Sigmoid colon (tissue), 7 donors: ENCODE results near the gene OCIAD1. TPM values are rescaled to one million over a fixed set of nuclear protein-coding genes. Genes with fewer than 3 reads are reported as not detected.
"Not testable (repeated sequence)": the region's sequence is repeated elsewhere in the genome, so short reads cannot be mapped to it uniquely, and the experiment has no call there.

Experiments used
- DNase-seq: peaks from one replicate; pipeline ENCODE4 v3.0.0-alpha.2; 2019
- H3K27ac ChIP-seq, 4 donors: fragments of 200-600 bp; sonication (generic); one replicate each; pipeline ENCODE4 v1.5.1; 2016 to 2019; ENCODE audit warnings: mild to moderate bottlenecking in 1 of 4
- H3K27me3 ChIP-seq, 3 donors: fragments of 200-600 bp; sonication (generic); one replicate each; pipeline ENCODE4 v1.5.1; 2019; ENCODE audit warnings: mild to moderate bottlenecking in 1 of 3
- H3K36me3 ChIP-seq, 4 donors: fragments of 200-600 bp; sonication (generic); one replicate each; pipeline ENCODE4 v1.5.1; 2016 to 2019
- H3K4me1 ChIP-seq, 4 donors: fragments of 200-600 bp; sonication (generic); one replicate each; pipeline ENCODE4 v1.5.1; 2017 to 2019
- H3K4me3 ChIP-seq, 4 donors: fragments of 200-600 bp; sonication (generic); one replicate each; pipeline ENCODE4 v1.5.1; 2017 to 2019; ENCODE audit warnings: mild to moderate bottlenecking in 2 of 4, moderate library complexity in 1 of 4
- H3K9me3 ChIP-seq, 4 donors: fragments of 200-600 bp in 3 of 4; sonication (generic) in 3 of 4; one replicate each; pipeline versions ENCODE4 v1.5.1 to v1.6.1; 2013 to 2019
- EP300 ChIP-seq, 4 donors: sonication (generic); formaldehyde crosslinking; IDR thresholded peaks; one replicate each; pipeline ENCODE4 v1.6.1; 2017; ENCODE audit warnings: antibody characterized with exemption in 4 of 4
- POLR2A ChIP-seq, 2 donors: fragments of 450-650 bp; IDR thresholded peaks; one replicate each; pipeline ENCODE4 v1.6.1; 2016; ENCODE audit warnings: antibody characterized with exemption in 2 of 2, mild to moderate bottlenecking in 2 of 2, moderate library complexity in 2 of 2
- POLR2AphosphoS5 ChIP-seq, 4 donors: sonication (generic); formaldehyde crosslinking; IDR thresholded peaks; one replicate each; pipeline ENCODE4 v1.6.1; 2017; ENCODE audit warnings: antibody characterized with exemption in 4 of 4
- WGBS, 2 donors: extraction: QIAGEN DNeasy Blood & Tissue Kit; methylation state at CpG; one replicate each; pipeline ENCODE4 v1.1.7; 2013; 5-methylcytosine and 5-hydroxymethylcytosine counted together
- intact Hi-C: fragments of 100-400 bp; cut with DNase I; formaldehyde crosslinking; loops from one replicate; pipeline ENCODE4 v1.15.1; 2023
- polyA plus RNA-seq, 3 donors: library from polyadenylated mRNA; stranded (reverse); fragments of 200-250 nt; gene quantifications; one replicate each; pipeline ENCODE4 v1.2.3, GENCODE V29; 2013
- total RNA-seq, 4 donors: library from RNA; depleted of rRNA; stranded (reverse); fragments of >200 nt; gene quantifications; one replicate each; pipeline ENCODE4 v1.1.0, GENCODE V29; 2016
- TF ChIP-seq, protein P1 (sequence below), 4 experiments: fragments of 450-650 bp in 3 of 4; fragments of 200-600 bp in 1 of 4; IDR thresholded peaks; one replicate each; pipeline ENCODE4 v1.5.1; 2016 to 2019; ENCODE audit warnings: antibody characterized with exemption in 4 of 4, mild to moderate bottlenecking in 3 of 4, moderate library complexity in 2 of 4
- donor health status: healthy with polysubstance abuse.
- donor health status: Bipolar disorder and iron deficiency.
- donor health status: healthy.

OCIAD1 gene
- total and polyA plus RNA-seq, 7 donors = 51.7 to 133 (median 100) TPM

DNA sequence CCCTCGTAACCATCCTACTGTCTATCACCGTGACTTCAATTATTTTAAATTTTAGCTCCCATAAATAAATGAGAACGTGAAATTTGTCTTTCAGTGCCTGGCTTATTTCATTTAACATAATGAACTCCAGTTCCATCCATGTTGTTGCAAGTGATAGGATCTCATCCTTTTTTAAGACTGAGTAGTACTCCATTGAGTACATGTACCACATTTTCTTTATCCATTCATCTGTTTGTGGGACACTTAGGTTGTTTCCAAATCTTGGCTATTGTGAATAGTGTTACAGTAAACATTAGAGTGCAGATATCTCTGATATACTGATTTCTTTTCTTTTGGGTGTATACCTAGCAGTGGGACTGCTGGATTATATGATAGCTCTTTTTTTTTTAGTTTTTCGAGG lies 32.8 kb downstream of the OCIAD1 start:
- no peak for DNase-seq
- TF ChIP-seq EP300 (IDR thresholded peaks at IDR 0.05) = no peak
- no peak for TF ChIP-seq POLR2A (IDR thresholded peaks at IDR 0.05)
- TF ChIP-seq, protein P1, sequence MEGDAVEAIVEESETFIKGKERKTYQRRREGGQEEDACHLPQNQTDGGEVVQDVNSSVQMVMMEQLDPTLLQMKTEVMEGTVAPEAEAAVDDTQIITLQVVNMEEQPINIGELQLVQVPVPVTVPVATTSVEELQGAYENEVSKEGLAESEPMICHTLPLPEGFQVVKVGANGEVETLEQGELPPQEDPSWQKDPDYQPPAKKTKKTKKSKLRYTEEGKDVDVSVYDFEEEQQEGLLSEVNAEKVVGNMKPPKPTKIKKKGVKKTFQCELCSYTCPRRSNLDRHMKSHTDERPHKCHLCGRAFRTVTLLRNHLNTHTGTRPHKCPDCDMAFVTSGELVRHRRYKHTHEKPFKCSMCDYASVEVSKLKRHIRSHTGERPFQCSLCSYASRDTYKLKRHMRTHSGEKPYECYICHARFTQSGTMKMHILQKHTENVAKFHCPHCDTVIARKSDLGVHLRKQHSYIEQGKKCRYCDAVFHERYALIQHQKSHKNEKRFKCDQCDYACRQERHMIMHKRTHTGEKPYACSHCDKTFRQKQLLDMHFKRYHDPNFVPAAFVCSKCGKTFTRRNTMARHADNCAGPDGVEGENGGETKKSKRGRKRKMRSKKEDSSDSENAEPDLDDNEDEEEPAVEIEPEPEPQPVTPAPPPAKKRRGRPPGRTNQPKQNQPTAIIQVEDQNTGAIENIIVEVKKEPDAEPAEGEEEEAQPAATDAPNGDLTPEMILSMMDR (IDR thresholded peaks at IDR 0.05) = no peak
- no peak for TF ChIP-seq POLR2AphosphoS5 (IDR thresholded peaks at IDR 0.05)
- intact Hi-C loops = no loop called here
- H3K36me3 ChIP-seq = peaks cover 0 to 23% (median 4%) of the 10 kb centered on the region in 4 donors
- no peaks in the 10 kb centered on the region for H3K9me3 ChIP-seq
- H3K4me1 ChIP-seq = no peaks in the 10 kb centered on the region
- no peak overlapping the region for H3K4me3 ChIP-seq
- H3K27ac ChIP-seq = no peak overlapping the region
- no peaks in the 10 kb centered on the region for H3K27me3 ChIP-seq
- WGBS, 2 donors = 90 to 93% methylated on average over 4 of the region's 4 CpGs

DNA sequence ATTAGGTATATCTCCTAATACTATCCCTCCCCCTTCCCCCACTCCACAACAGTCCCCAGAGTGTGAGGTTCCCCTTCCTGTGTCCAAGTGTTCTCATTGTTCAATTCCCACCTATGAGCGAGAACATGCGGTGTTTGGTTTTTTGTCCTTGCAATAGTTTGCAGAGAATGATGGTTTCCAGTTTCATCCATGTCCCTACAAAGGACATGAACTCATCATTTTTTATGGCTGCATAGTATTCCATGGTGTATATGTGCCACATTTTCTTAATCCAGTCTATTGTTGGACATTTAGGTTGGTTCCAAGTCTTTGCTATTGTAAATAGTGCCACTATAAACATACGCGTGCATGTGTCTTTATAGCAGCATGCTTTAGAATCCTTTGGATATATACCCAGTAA lies 33.8 kb downstream of the OCIAD1 start:
- 96 to 97% methylated on average over 4 of the region's 4 CpGs for WGBS, 2 donors
- DNase-seq, H3K9me3 ChIP-seq, H3K27me3 ChIP-seq, H3K4me1 ChIP-seq, H3K27ac ChIP-seq, H3K4me3 ChIP-seq, intact Hi-C loops: not testable (repeated sequence)
- H3K36me3 ChIP-seq = peaks cover 0 to 22% (median 4%) of the 10 kb centered on the region in 4 donors

DNA sequence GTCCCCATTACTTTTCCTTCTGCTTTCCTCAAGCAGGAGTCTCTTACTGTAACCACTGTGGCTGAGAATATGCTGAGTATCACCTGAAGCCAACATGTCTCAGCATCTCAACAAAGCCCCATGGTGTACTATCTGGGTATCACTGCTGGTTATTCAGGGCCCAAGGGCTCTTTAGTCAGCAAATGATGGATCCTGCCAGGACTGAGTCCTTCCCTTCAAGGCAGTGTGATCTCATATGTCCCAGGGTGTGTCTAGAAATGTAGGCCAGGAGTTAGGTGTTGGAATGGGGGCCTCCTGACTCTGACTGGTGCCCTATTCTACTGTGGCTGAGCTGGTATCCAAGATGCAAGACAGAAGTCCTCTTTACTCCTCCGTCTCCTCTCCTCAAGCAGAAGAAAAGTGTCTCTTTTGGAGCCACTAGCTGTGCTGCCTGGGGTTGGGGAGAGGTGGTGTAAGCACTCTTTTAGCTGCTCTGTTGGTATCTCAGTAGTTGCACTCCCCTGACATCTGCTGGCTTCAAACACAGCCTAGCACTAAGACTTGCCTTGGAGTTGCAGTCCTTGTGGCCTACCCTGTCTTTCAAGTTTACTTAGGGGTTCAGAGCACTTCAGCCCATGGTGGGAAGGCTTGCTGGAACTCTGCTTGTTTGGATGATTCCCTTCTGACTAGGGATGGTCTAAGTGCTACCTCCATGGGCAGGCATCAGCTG lies 47.1 kb downstream of the OCIAD1 start:
- Histone ChIP-seq H3K27me3 (no peaks in the 10 kb centered on the region), H3K9me3 (no peaks in the 10 kb centered on the region), H3K27ac (no peak overlapping the region), H3K36me3 (no peaks in the 10 kb centered on the region), H3K4me1 (no peaks in the 10 kb centered on the region), H3K4me3 (no peak overlapping the region)
- 87 to 97% methylated on average over 1 of the region's 1 CpG for whole genome bisulfite sequencing, 2 donors
- intact Hi-C loops = no loop called here
- DNase-seq = no peak
- TF ChIP-seq POLR2AphosphoS5 (IDR thresholded peaks at IDR 0.05) (no peak), EP300 (IDR thresholded peaks at IDR 0.05) (no peak), POLR2A (IDR thresholded peaks at IDR 0.05) (no peak)
- TF ChIP-seq, protein P1 (IDR thresholded peaks at IDR 0.05) = no peak

DNA sequence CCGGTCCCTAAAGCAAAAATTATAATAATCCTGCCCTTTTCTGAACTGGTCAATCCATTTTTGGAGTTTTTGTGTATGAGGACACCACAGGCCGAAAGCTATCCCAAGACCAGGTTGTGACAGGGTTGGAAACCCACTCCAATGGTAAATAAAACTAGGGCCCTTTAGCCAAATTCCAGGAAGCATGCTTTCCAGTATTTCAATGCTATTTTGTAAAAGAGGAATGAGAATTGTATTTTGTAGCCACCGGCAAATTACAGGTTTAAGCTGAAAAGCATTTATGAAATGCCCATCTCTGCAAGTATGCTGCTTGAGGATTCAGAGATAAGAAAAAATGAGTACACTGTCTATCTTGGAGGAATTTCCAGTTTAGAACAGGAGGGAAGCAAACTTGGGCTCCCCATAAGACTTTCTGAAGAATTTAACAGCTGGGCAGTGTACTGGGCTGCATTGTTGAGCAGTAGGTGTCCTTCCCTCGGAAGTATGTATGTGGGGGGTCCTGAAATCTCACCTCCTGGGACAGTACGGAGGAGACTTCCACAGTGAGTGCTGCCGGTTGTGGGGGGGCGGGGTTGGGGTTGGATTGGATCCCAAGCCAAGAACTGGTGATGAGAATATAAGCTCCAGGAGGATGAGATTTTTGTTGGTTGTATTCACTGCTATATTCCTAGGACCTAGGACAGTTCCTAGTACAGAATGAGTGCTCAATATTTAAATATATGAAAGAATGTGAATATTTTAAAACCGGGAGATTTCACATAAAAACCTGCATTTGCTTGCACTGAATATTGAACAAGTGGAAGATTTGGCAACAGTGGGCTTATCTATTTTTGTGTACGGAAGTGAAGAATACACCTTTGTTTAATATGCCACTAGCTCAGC lies 48.9 kb downstream of the OCIAD1 start:
- Histone ChIP-seq H3K27ac (no peak overlapping the region), H3K27me3 (no peaks in the 10 kb centered on the region), H3K4me3 (no peak overlapping the region), H3K4me1 (no peaks in the 10 kb centered on the region), H3K36me3 (no peaks in the 10 kb centered on the region), H3K9me3 (no peaks in the 10 kb centered on the region)
- intact Hi-C loops = no loop called here
- DNase-seq = no peak
- TF ChIP-seq POLR2A (IDR thresholded peaks at IDR 0.05) (no peak), POLR2AphosphoS5 (IDR thresholded peaks at IDR 0.05) (no peak), EP300 (IDR thresholded peaks at IDR 0.05) (no peak)
- TF ChIP-seq, protein P1 (IDR thresholded peaks at IDR 0.05) = no peak
- 81 to 82% methylated on average over 9 of the region's 9 CpGs for WGBS, 2 donors

DNA sequence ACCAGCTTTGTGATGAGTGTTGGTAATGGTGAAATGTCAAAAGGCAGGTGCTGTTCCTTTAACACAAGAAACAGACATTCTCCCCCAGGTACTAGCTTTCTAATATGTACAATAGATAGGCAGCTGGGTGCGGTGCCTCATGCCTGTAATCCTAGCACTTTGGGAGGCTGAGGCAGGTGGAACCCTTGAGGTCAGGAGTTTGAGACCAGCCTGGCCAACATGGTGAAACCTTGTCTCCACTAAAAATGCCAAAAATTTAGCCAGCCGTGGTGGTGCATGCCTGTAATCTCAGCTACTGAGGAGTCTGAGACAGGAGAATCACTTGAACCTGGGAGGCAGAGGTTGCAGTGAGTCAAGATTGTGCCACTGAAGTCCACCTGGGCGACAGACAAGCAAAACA lies 50.8 kb downstream of the OCIAD1 start:
- H3K36me3 ChIP-seq, H3K27me3 ChIP-seq, H3K9me3 ChIP-seq, intact Hi-C loops, DNase-seq, H3K4me3 ChIP-seq, H3K4me1 ChIP-seq, H3K27ac ChIP-seq: not testable (repeated sequence)
- 89 to 91% methylated on average over 3 of the region's 3 CpGs for WGBS, 2 donors

DNA sequence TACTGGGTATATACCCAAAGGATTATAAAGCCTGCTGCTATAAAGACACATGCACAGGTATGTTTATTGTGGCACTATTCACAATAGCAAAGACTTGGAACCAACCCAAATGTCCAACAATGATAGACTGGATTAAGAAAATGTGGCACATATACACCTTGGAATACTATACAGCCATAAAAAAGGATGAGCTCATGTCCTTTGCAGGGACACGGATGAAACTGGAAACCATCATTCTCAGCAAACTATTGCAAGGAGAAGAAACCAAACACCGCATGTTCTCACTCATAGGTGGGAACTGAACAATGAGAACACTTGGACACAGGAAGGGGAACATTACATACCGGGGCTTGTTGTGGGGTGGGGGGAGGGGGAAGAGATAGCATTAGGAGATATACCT lies 58.9 kb downstream of the OCIAD1 start:
- H3K4me3 ChIP-seq, DNase-seq, H3K27me3 ChIP-seq, H3K27ac ChIP-seq, intact Hi-C loops, H3K4me1 ChIP-seq, H3K9me3 ChIP-seq: not testable (repeated sequence)
- 97% methylated on average over 3 of the region's 3 CpGs for WGBS, 2 donors
- peaks cover 0 to 16% (median 1%) of the 10 kb centered on the region in 4 donors for H3K36me3 ChIP-seq
